KMS-11 (cell line): ENCODE data around the gene HS3ST3A1.

ENCODE experiments used
- H2AFZ ChIP-seq: fragments of 200-600 bp; sonication (generic); 2 replicates; pipeline ENCODE4 v1.6.1; 2016; ENCODE audit warnings: antibody characterized with exemption, mixed run types, low read depth
- H3K27ac ChIP-seq: fragments of 200-600 bp; sonication (generic); 2 replicates; pipeline ENCODE4 v1.6.1; 2016; ENCODE audit warnings: mild to moderate bottlenecking, mixed run types
- H3K27me3 ChIP-seq: fragments of 200-600 bp; sonication (generic); 2 replicates; pipeline ENCODE4 v1.6.1; 2017; ENCODE audit warnings: mild to moderate bottlenecking, low read depth, mixed run types, moderate library complexity; ENCODE audit not compliant: insufficient read depth
- H3K36me3 ChIP-seq: fragments of 200-600 bp; sonication (generic); 2 replicates; pipeline ENCODE4 v1.6.1; 2017; ENCODE audit warnings: mild to moderate bottlenecking, mixed run types; ENCODE audit not compliant: insufficient read depth
- H3K4me1 ChIP-seq: fragments of 200-600 bp; sonication (generic); 2 replicates; pipeline ENCODE4 v1.6.1; 2016; ENCODE audit warnings: mild to moderate bottlenecking, low read depth, mixed run types; ENCODE audit not compliant: poor library complexity, severe bottlenecking
- H3K4me2 ChIP-seq: fragments of 200-600 bp; sonication (generic); 2 replicates; pipeline ENCODE4 v1.7.0; 2016; ENCODE audit warnings: mild to moderate bottlenecking, mixed run types
- H3K4me3 ChIP-seq: fragments of 200-600 bp; sonication (generic); IDR thresholded peaks from 2 replicates; pipeline ENCODE4 v1.6.1; 2017; ENCODE audit warnings: low read depth, low read length, mixed read lengths; ENCODE audit not compliant: insufficient read depth
- H3K79me2 ChIP-seq: fragments of 200-600 bp; sonication (generic); 2 replicates; pipeline ENCODE4 v1.6.1; 2016; ENCODE audit warnings: low read depth, mixed run types; ENCODE audit not compliant: insufficient read depth
- H3K9ac ChIP-seq: fragments of 200-600 bp; sonication (generic); 2 replicates; pipeline ENCODE4 v1.6.1; 2016; ENCODE audit warnings: mild to moderate bottlenecking, mixed run types
- H4K20me1 ChIP-seq: fragments of 200-600 bp; sonication (generic); 2 replicates; pipeline ENCODE4 v1.6.1; 2016; ENCODE audit warnings: mild to moderate bottlenecking, mixed run types; ENCODE audit not compliant: insufficient read depth
- CTCF ChIP-seq: fragments of 200-600 bp; sonication (generic); conservative IDR thresholded peaks from 2 replicates; pipeline ENCODE4 v1.6.1; 2017; ENCODE audit warnings: low read depth, mild to moderate bottlenecking, antibody characterized with exemption, low read length, moderate library complexity, mixed read lengths

Gene HS3ST3A1

DNA sequence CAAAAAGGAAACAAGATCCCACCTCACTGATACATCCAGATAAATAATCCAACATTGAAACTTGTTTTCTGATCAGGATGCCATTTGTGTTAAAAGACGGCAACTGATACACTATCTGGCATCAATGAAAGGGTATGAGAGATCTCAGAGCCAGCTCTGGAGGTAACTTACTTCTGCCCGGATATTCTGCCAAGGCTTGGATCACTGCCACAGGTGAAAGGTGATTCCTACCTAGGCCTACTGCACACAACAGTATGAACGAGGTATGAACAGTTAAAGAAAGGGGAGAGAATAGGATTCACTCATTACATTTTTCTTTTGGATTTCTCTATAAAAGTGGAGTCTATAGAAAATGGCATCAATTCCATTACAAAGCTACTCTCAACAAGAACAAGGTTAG, 136.1 kb downstream of the HS3ST3A1 start:
- H3K9ac ChIP-seq = no peak overlapping the region
- no peak overlapping the region for H3K27ac ChIP-seq
- no peak for TF ChIP-seq CTCF
- H3K36me3 ChIP-seq = no peaks in the 10 kb centered on the region
- H3K4me1 ChIP-seq = no peaks in the 10 kb centered on the region
- no peaks in the 10 kb centered on the region for H3K27me3 ChIP-seq
- H3K4me3 ChIP-seq = no peak overlapping the region
- H3K4me2 ChIP-seq = no peak overlapping the region
- H4K20me1 ChIP-seq = no peaks in the 10 kb centered on the region
- H2AFZ ChIP-seq = no peak overlapping the region
- H3K79me2 ChIP-seq = no peaks in the 10 kb centered on the region

DNA sequence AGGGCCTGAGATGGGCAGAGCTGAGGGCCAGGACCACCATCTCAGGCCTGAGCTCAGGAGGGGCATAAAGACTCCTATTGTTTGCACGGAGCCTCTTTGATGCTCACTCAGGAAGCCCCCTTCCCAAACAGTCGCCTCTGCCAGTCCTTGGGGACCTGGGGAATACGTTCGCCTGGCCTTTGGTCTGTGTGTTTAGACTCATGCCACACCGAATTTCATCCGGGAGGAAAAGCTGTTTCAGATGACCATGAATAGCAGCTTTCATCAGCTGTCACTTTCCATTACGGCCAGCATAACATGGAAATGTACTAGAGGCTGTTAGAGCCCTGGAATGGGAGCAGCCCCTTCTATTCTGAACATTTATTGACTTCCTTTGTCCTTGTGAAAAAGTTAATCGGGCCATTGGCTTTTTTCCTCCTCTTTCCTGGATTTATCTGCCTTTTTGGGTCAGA, 139.0 kb downstream of the HS3ST3A1 start:
- no peak overlapping the region for H3K4me2 ChIP-seq
- no peak overlapping the region for H3K27ac ChIP-seq
- no peaks in the 10 kb centered on the region for H3K27me3 ChIP-seq
- H3K79me2 ChIP-seq = no peaks in the 10 kb centered on the region
- no peaks in the 10 kb centered on the region for H3K36me3 ChIP-seq
- H3K4me1 ChIP-seq = no peaks in the 10 kb centered on the region
- H2AFZ ChIP-seq = no peak overlapping the region
- no peaks in the 10 kb centered on the region for H4K20me1 ChIP-seq
- no peak overlapping the region for H3K9ac ChIP-seq
- no peak for TF ChIP-seq CTCF
- H3K4me3 ChIP-seq = no peak overlapping the region

DNA sequence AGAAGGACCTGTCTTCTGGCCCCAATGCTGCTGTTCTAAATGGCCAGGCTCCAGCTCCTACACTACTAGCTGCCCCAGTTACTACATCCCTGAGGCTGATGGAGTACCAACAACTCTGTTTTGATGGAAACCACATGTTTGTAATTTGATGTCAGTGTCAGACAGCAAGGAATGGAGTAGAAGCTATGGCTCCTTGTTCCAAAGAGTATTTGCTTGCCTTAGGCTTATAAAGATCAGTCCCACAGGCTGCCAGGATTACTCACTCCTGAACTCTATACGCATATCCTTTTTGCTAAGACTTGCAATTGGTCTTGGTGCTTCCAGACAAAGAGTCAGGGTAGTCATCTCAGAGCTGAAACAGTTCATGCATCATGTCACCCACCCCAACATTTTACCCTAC, 139.6 kb downstream of the HS3ST3A1 start:
- Histone ChIP-seq H4K20me1 (no peaks in the 10 kb centered on the region), H3K4me3 (no peak overlapping the region), H3K9ac (no peak overlapping the region), H3K4me1 (no peaks in the 10 kb centered on the region), H3K36me3 (no peaks in the 10 kb centered on the region), H2AFZ (no peak overlapping the region), H3K4me2 (no peak overlapping the region), H3K27ac (no peak overlapping the region), H3K27me3 (no peaks in the 10 kb centered on the region), H3K79me2 (no peaks in the 10 kb centered on the region)
- TF ChIP-seq CTCF = no peak

- Histone ChIP-seq H3K79me2 (no peaks in the 10 kb centered on the region), H3K4me3 (no peak overlapping the region), H3K27ac (no peak overlapping the region), H3K27me3 (no peaks in the 10 kb centered on the region), H3K4me1 (no peaks in the 10 kb centered on the region), H2AFZ (no peak overlapping the region), H3K36me3 (no peaks in the 10 kb centered on the region), H3K9ac (no peak overlapping the region), H4K20me1 (no peaks in the 10 kb centered on the region), H3K4me2 (no peak overlapping the region)
- no peak for TF ChIP-seq CTCF
These were observed 141.3 kb downstream of the HS3ST3A1 start for GRCh38 chr17:13460261-13461000.
